HepG2 (cell line): Measurements from ENCODE around the gene MRPL36. TPM values are rescaled to one million over a fixed set of nuclear protein-coding genes. Genes with fewer than 3 reads are reported as not detected.
A peak's percentile ranks its signal among the peaks of the same experiment; 100 is the strongest.

Source experiments
- ATAC-seq: fragments of 200-7000 bp; cut with Tn5 transposase; 3 replicates; pipeline ENCODE4 v1.9.1; 2020; ENCODE audit warnings: mild to moderate bottlenecking, moderate library complexity
- BruUV-seq: library from RNA; stranded (reverse); fragments of 400-500 nt; replicated peaks from 2 replicates; lab custom pipeline; 2021; lab: Mats Ljungman, UMichigan
- CTCF ChIA-PET: fragments of 300-600 bp; formaldehyde crosslinking; extraction: SDS; loops from one replicate; lab custom pipeline; 2021; ENCODE audit warnings: low total read pairs, inconsistent platforms, low intra/inter-chr PET ratio; lab: Yijun Ruan, JAX
- POLR2A ChIA-PET: fragments of 350-600 bp; sonication (Branson Sonifier 250); formaldehyde crosslinking; loops from one replicate; lab custom pipeline; 2020; ENCODE audit warnings: antibody characterized with exemption, inconsistent platforms; lab: Yijun Ruan, JAX
- DNase-seq: peaks from one replicate; pipeline ENCODE4 v3.0.0-alpha.2; 2015; ENCODE audit warnings: low spot score
- FAIRE-seq: peaks from 3 replicates; lab custom pipeline; 2011; peaks lifted over from hg19 to GRCh38; lab: Jason Lieb, UNC
- H2AFZ ChIP-seq: one replicate; pipeline ENCODE4 v1.6.1; 2011; ENCODE audit warnings: low read length, inconsistent platforms
- H3K27ac ChIP-seq: fragments of 300-600 bp; 3 replicates; pipeline ENCODE4 v1.8.0; 2011; ENCODE audit warnings: mixed run types, mild to moderate bottlenecking, mixed read lengths, low read length, inconsistent platforms; ENCODE audit not compliant: insufficient read depth; ENCODE audit errors: extremely low read length
- H3K27me3 ChIP-seq, 2 experiments: fragments of 200-600 bp in 1 of 2; 2 replicates in 1 of 2; 3 replicates in 1 of 2; pipeline versions ENCODE4 v1.6.0 to v1.8.0; 2011; ENCODE audit warnings: low read length in 2 of 2, mild to moderate bottlenecking in 2 of 2, moderate library complexity in 2 of 2, inconsistent platforms in 1 of 2; ENCODE audit not compliant: insufficient read depth in 2 of 2, control insufficient read depth in 1 of 2
- H3K36me3 ChIP-seq, 2 experiments: fragments of 200-600 bp in 1 of 2; replicated peaks in 1 of 2; 2 replicates in 1 of 2; 3 replicates in 1 of 2; pipeline versions ENCODE4 v1.5.1 to v1.8.0; 2011; ENCODE audit warnings: low read length in 2 of 2, inconsistent platforms in 1 of 2; ENCODE audit not compliant: insufficient read depth in 2 of 2, control insufficient read depth in 1 of 2
- H3K4me1 ChIP-seq: 2 replicates; pipeline ENCODE4 v1.5.1; 2012; ENCODE audit warnings: low read length, inconsistent platforms; ENCODE audit not compliant: insufficient read depth
- H3K4me2 ChIP-seq: 2 replicates; pipeline ENCODE4 v1.6.0; 2011; ENCODE audit warnings: low read depth, low read length, inconsistent platforms
- H3K4me3 ChIP-seq, 3 experiments: fragments of 200-600 bp in 1 of 3; sonication (generic), shearing (Covaris generic) in 1 of 3; replicated peaks in 1 of 3; 2 replicates each; pipeline ENCODE4 v1.5.1; 2011 to 2016; ENCODE audit warnings: low read length in 3 of 3, inconsistent platforms in 2 of 3, low read depth in 2 of 3, mild to moderate bottlenecking in 2 of 3, control low read depth in 1 of 3, mixed read lengths in 1 of 3; ENCODE audit not compliant: insufficient read depth in 1 of 3
- H3K79me2 ChIP-seq: one replicate; pipeline ENCODE4 v1.6.1; 2011; ENCODE audit warnings: low read length, inconsistent platforms; ENCODE audit not compliant: insufficient read depth
- H3K9ac ChIP-seq: 2 replicates; pipeline ENCODE4 v1.6.0; 2011; ENCODE audit warnings: mild to moderate bottlenecking, low read depth, low read length, inconsistent platforms; ENCODE audit not compliant: insufficient read depth
- H3K9me3 ChIP-seq: 2 replicates; pipeline ENCODE4 v1.5.1; 2012; ENCODE audit warnings: mild to moderate bottlenecking, low read length
- H4K20me1 ChIP-seq: 2 replicates; pipeline ENCODE4 v1.6.0; 2011; ENCODE audit warnings: inconsistent platforms, mild to moderate bottlenecking, low read length, moderate library complexity; ENCODE audit not compliant: insufficient read depth
- DNMT3B ChIP-seq: conservative IDR thresholded peaks from 2 replicates; pipeline ENCODE4 v1.6.1; 2016; ENCODE audit warnings: missing biosample characterization, control low read depth
- GATA4 ChIP-seq: sonication (generic); IDR thresholded peaks from 2 replicates; pipeline ENCODE4 v1.6.1; 2016; ENCODE audit warnings: antibody characterized with exemption, low read depth, borderline replicate concordance
- GATAD2A ChIP-seq: IDR thresholded peaks from 2 replicates; pipeline ENCODE4 v1.6.1; 2016
- KMT2B ChIP-seq: IDR thresholded peaks from 2 replicates; pipeline ENCODE4 v1.6.1; 2016; ENCODE audit warnings: missing genetic modification reagents, missing compliant biosample characterization
- TOE1 ChIP-seq: sonication (generic); formaldehyde crosslinking; IDR thresholded peaks from 2 replicates; pipeline ENCODE4 v1.4.0; 2020; ENCODE audit warnings: mild to moderate bottlenecking, missing genetic modification reagents
- ZKSCAN8 ChIP-seq: IDR thresholded peaks from 2 replicates; pipeline ENCODE4 v1.6.1; 2016; ENCODE audit warnings: borderline replicate concordance, missing genetic modification reagents, missing compliant biosample characterization
- ZNF607 ChIP-seq: sonication (generic); formaldehyde crosslinking; IDR thresholded peaks from 2 replicates; pipeline ENCODE4 v1.5.1; 2020; ENCODE audit warnings: missing genetic modification reagents, mild to moderate bottlenecking, borderline replicate concordance
- ZNF878 ChIP-seq: sonication (generic); formaldehyde crosslinking; IDR thresholded peaks from 2 replicates; pipeline ENCODE4 v1.8.1; 2023; ENCODE audit warnings: mild to moderate bottlenecking, missing genetic modification reagents, moderate library complexity
- ZSCAN31 ChIP-seq: sonication (generic); formaldehyde crosslinking; IDR thresholded peaks from 2 replicates; pipeline ENCODE4 v1.5.0; 2020; ENCODE audit warnings: low read depth, mild to moderate bottlenecking, missing genetic modification reagents
- WGBS: methylation state at CpG from one replicate; pipeline ENCODE4 v1.1.6; 2017; ENCODE audit warnings: low lambda C conversion rate; 5-methylcytosine and 5-hydroxymethylcytosine counted together
- in situ Hi-C: cut with HindIII; loops from 2 replicates; pipeline ENCODE4 v1.10.0; 2017; ENCODE audit warnings: low pct_unique_long_range_greater_than_20kb; ENCODE audit not compliant: extremely low pct_ligation_motif_present
- intact Hi-C: fragments of 100-400 bp; cut with micrococcal nuclease; formaldehyde crosslinking; loops from one replicate; pipeline ENCODE4 v1.10.0; 2022; ENCODE audit not compliant: unreplicated experiment
- polyA plus RNA-seq, 8 experiments: library from polyadenylated mRNA; depleted of rRNA in 3 of 8; stranded (reverse) in 7 of 8; unstranded in 1 of 8; fragments of >200 nt; fragmentation: Illumina TruSeq in 4 of 8; extraction: Trizol in 4 of 8; gene quantifications; 2 replicates each; pipeline versions ENCODE4 v1.2.1 to v1.2.3, GENCODE V29; 2011 to 2016; ENCODE audit warnings: low read depth in 4 of 8, missing spikeins in 1 of 8, mixed read lengths in 1 of 8; ENCODE audit not compliant: insufficient read depth in 1 of 8
- total RNA-seq, 5 experiments: library from RNA; depleted of rRNA; stranded (reverse); fragments of >200 nt; fragmentation: Illumina TruSeq; extraction: Trizol; gene quantifications; 2 replicates each; pipeline ENCODE4 v1.2.3, GENCODE V29; 2016; ENCODE audit warnings: low read depth in 1 of 5

The MRPL36 gene
- total and polyA plus RNA-seq, 2 of the 13 experiments (the other 11 are each of a cell fraction or from before 2014, with no cell fraction given): 71.3 to 113 TPM

GRCh38 chr5:1799602-1800471, at the start of gene MRPL36 (continued):
- TF ChIP-seq ZKSCAN8: peak; percentile 45; the same call in 1 of the 2 replicates

GRCh38 chr5:1847611-1848010, 48.0 kb upstream of the MRPL36 start:
- in situ Hi-C loops (no loop called here), intact Hi-C loops (no loop called here)
- no peak for TF ChIP-seq GATAD2A
- no peak for TF ChIP-seq DNMT3B (CRISPR knock-in tag)
- TF ChIP-seq ZSCAN31 (CRISPR knock-in tag): no peak
- TF ChIP-seq TOE1 (CRISPR knock-in tag): no peak
- no peak for TF ChIP-seq ZNF607 (CRISPR knock-in tag)
- no peak for TF ChIP-seq ZNF878 (CRISPR knock-in tag)
- no peak for TF ChIP-seq GATA4
- TF ChIP-seq KMT2B (CRISPR knock-in tag): no peak
- Histone ChIP-seq H2AFZ (no peak overlapping the region), H4K20me1 (no peaks in the 10 kb centered on the region), H3K4me1 (no peaks in the 10 kb centered on the region), H3K9me3 (no peaks in the 10 kb centered on the region), H3K9ac (no peak overlapping the region), H3K27me3 (peaks cover 0 to 35% of the 10 kb centered on the region in 2 experiments; a peak in 4 of 5 replicates), H3K27ac (no peak overlapping the region), H3K4me2 (no peak overlapping the region), H3K79me2 (no peaks in the 10 kb centered on the region), H3K36me3 (no peaks in the 10 kb centered on the region), H3K4me3 (no peak overlapping the region)
- 0% methylated on average over 1 of the region's 9 CpGs for WGBS
- no peak for FAIRE-seq
- DNase-seq: no peak
- no TSS peak for BruUV-seq
- no peak for ATAC-seq
- ChIA-PET CTCF (no interaction called here), POLR2A (no interaction called here)
